A549 treated with AZD9567 at 1 μM for 4 hours (cell line): ENCODE data around the gene PDE8A. TPM values are rescaled to one million over a fixed set of nuclear protein-coding genes. Genes with fewer than 3 reads are reported as not detected.

ENCODE experiments used
- total RNA-seq: library from RNA; stranded (reverse); fragments of 200-300 nt; extraction: Qiagen RNA extraction; gene quantifications from 5 replicates; pipeline ENCODE4 v1.2.3, GENCODE V29; 2022; ENCODE audit not compliant: insufficient read depth

The PDE8A gene, protein sequence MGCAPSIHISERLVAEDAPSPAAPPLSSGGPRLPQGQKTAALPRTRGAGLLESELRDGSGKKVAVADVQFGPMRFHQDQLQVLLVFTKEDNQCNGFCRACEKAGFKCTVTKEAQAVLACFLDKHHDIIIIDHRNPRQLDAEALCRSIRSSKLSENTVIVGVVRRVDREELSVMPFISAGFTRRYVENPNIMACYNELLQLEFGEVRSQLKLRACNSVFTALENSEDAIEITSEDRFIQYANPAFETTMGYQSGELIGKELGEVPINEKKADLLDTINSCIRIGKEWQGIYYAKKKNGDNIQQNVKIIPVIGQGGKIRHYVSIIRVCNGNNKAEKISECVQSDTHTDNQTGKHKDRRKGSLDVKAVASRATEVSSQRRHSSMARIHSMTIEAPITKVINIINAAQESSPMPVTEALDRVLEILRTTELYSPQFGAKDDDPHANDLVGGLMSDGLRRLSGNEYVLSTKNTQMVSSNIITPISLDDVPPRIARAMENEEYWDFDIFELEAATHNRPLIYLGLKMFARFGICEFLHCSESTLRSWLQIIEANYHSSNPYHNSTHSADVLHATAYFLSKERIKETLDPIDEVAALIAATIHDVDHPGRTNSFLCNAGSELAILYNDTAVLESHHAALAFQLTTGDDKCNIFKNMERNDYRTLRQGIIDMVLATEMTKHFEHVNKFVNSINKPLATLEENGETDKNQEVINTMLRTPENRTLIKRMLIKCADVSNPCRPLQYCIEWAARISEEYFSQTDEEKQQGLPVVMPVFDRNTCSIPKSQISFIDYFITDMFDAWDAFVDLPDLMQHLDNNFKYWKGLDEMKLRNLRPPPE
- 21.2 to 27.4 TPM (median 25.0 TPM) in 5 replicates for total RNA-seq

DNA sequence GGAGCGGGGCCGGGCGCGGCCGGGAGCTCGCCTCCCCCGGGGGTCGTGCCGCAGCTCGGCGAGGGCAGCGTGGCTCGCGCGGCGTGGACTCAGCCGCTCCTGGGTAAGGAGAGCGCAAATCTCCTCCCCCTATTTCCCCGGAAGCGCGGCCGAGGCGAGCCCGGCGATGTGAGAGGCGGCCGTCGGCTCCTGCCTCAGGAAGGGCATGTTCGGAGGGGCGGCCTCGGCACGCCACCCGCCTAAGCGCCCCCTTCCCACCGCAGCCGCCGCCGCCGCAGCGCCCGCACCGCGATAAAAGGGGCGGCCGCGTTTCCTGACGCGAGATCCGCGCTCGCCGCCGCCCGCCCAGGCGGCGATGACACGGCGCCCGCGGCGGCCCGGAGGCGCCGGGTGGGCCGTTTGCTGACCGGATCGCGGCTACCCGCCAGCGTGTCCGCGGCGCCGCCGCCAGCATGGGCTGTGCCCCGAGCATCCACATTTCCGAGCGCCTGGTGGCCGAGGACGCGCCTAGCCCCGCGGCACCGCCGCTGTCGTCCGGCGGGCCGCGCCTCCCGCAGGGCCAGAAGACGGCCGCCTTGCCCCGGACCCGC is at the start of gene PDE8A:
Gene PDE8A, plus strand, starts transcription at position 146 of the 590 bp plus-strand sequence. Its CDS starts 307 bp downstream, at position 453.

Other genes with a start within 250 kb of the PDE8A start
- gene ZNF592, start 233.3 kb upstream of the PDE8A start, total RNA-seq = 20.4 to 22.3 TPM (median 21.7 TPM) in 5 replicates
- gene ALPK3, start 164.5 kb upstream of the PDE8A start, total RNA-seq = 0.07 to 0.14 TPM (median 0.09 TPM) in 4 of 5 replicates, not detected in the other
- gene SLC28A1, start 97.2 kb upstream of the PDE8A start, total RNA-seq = 0.05 to 0.06 TPM in 2 of 5 replicates, not detected in the others